Pons (tissue), 1 donor: ENCODE measurements around the gene ISYNA1.

ENCODE experiments used
- DNase-seq: peaks from one replicate; pipeline ENCODE4 v3.0.0-alpha.2; 2016; ENCODE audit warnings: low spot score

The ISYNA1 gene

GRCh38 chr19:18431351-18432197 lies 6.4 kb downstream of the ISYNA1 start:
- no peak for DNase-seq

DNA sequence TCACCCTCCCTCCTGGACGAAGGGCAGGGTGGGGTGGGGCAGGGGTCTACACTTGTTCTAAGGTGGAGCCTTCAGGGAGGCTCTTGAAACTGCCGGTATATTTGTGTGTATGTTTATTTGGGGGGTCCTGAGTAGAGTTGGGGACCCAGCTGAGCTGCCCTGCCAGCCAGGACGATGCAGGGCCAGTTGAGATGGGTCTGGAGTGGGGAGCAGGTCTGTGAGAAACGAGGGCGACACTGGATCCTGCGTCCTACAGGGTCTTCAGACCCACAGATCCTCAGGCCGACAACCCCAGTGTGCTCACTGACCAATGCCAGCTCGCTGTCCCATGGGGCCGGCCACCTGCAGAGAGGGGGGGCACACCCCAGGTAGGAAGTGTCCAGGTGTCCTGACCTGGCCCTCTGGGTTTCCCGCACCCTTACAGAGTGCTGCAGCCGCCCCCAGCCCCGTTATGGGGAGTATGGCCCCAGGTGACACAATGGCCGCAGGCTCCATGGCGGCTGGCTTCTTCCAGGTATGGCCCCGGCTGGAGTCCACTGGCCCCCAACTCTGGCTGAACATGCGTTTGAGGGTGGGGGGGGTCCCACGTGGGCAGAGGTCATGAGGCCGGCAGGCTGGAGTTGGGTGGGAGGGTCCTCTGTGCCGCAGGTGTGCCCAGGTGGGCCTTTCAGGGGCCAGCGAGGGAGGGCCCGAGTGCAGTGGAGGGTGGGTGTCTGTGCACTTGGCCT lies 7.4 kb downstream of the ISYNA1 start:
- DNase-seq: no peak

- DNase-seq: no peak
Measured at GRCh38 chr19:18429717-18430416, 8.1 kb downstream of the ISYNA1 start.

DNA sequence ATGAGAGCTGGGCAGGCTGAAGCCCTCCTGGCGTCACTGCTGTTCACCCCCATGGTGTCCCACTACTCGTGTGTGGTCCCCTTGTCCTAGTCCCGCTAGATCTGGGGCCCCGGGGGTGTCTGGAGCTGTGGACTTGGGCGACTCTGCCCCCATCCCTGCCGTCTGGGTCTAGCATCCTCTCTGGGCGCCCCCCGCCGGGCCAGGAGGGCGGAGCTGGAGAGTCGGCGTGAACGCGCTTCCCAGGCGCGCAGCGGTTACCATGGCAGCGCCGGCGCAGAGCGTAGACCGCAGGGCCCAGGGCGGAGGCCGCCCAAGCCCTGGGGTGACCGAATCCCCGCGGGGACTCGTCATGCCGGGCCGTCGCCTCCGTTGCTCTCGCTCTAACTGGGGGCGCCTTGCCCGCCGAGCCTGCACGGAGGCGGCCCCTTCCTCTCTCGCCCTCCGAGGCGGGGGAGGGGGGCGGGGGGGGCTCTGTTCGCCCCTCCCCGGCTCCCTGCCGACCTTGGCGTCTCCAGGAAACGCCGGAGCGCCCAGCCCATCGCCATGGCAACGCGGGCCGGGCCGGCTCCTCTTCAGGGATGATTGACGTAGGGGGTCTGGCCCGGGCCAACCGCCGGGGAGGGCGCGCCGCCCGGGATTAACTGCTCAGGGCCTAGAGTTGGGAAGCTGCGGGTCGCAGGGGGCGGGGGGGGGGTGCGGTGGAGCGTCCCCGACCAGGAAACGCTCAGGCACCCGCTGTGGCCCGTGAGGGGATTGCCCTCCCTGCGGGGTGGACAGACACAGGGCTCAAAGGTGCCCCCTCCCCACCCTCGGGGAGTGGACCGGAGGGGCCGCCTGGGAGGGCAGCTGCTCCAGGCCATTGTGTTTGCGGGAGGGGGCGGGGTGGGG lies 8.9 kb downstream of the ISYNA1 start:
- no peak for DNase-seq

DNA sequence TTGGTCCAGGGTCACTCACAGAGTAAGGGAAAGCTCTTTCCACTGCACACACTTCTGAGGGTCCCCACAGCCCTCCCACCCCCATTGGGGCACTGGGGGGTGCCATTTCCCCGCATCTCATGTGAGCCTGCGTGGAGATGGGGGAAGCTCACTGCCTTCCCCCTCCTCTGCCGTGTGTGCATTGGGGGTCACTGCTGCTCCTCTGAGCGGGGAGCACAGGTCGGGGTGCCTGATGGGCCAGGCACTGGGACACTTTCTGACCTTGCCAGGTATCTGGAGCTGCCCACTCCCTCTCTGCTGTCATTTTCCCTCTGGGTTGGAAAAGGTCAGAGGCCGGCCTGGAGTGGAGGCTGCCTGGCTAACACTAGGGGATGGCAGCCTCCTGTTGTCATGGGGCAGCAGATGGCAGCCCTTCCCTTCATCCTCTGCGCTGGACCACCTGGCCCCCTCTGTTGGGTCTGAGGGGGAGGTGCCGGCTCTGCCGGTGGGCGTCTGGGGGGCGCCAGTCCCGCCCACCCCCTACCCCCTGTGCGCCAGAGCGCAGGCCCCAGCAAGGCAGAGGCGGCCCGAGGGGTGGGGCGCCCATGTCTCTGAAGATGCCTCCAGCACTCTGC lies 9.7 kb downstream of the ISYNA1 start:
- DNase-seq: no peak

DNA sequence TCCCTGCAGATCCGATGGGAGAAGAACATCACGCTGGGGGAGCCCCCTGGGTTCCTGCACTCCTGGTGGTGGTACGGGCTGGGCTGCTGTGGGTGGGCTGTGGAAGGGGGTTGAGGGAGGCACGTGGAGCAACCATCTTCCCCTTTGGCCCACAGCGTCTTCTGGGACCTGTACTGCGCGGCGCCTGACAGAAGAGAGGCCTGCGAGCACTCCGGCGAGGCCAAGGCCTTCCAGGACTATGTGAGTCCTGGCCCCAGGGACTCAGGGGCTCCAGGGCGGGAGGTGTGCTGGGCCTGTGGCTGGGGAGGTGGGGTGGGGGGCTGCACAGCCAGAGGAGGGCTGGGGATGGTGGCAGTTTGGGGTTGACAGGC lies 10.2 kb downstream of the ISYNA1 start:
- no peak for DNase-seq

GRCh38 chr19:18427080-18427742 lies 10.7 kb downstream of the ISYNA1 start:
- DNase-seq: no peak

- no peak for DNase-seq
Measured at GRCh38 chr19:18426416-18426767, 11.5 kb downstream of the ISYNA1 start.

- no peak for DNase-seq
Measured at GRCh38 chr19:18425515-18426415, 12.2 kb downstream of the ISYNA1 start.

DNA sequence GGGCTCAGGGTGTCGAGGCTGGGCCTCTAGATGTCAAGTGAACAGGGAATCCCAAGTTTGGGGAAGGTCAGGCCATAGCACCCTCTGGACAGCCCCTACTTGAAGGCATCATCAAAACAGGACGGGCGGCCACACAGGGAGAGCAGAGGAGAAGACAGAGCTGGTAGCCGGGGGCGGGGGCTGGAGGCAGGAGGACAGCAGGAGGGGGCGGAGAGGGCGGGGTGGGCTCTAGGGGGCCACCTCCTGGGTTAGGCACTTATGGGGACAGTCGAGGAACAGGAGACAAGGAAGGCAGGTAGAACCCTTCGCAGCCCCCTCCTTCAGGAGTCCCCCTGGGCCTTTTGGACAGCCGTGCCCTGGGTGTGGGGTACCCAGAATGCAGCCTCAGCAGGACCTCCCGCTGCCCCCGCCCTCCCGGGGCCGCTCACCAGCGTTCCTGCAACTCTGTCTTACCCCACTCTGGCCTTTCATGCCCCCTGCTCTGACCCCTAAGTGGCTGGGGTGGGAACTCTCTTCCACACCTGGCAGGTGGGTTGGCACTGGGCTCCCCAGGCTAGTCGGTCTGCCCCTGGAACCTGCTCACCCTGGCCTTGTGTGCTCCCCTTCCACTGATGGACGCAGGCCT lies 12.9 kb downstream of the ISYNA1 start:
- no peak for DNase-seq

DNA sequence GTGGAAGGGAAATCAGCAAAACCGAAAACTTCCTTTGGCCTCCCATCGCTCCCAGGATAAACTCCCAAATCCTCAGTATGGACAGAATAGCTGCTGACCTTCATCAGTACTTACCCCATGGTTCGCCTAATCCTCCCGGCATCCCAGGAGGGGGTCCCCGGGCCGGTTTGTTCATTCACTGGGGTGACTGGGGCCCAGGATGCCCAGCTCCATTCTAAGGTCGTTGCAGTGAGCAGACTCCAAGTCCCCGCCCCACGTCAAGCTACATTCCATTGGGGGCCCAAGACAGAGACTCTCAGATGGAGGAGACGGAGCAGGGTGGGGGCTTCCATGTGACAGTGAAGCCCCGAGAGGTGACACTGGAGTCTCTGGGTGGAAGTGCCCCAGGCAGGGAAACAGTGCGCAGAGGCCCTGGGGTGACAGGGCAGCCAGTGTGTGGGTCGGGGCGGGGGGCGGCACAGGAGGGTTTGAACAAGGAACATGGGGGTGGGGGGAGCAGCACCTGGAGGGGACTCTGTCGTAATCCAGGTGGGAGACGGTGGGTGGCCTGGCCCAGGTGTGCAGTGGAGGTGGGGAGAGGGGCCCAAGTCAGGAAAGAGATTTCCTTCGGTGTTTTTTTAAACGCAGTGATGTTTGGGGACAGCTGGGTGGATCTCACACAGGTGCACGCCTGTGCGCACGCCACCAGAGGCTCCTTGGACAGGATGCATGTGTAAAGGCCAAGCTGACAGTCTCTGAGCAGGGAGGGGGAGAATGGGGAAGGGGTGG lies 13.6 kb downstream of the ISYNA1 start:
- no peak for DNase-seq

GRCh38 chr19:18423258-18424020 lies 14.5 kb downstream of the ISYNA1 start:
- no peak for DNase-seq

DNA sequence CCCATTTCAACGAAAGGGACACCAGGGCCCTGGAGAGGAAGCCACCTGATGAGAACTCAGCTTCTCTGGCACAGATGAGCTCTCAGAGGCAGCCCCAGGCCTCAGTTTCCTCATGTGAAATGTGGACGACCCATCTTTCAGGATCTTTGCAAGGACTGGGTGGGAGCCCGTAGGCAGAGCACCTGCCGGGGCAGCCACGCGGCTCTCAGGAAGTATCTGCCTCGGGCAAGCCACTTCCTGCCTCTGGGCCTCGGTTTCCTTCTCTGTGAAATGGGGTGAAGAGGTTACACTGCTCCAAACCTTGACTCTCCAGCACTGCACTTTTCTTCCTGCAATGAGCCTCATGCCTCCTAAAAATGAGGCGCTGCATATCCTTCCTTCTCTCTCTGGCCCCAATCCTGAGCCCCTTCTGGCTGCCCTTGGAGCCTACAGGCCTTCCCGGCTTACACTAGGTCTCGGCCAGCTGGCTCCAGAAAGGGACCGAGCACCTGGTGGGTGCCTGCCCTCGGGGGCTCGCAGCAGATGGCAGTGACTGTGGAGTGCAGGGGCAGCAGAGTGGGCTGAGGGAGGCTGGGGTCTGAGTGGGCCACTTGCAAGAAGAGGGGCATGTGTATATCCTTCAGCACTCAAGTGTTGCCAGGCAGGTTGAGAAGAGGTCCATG lies 15.3 kb downstream of the ISYNA1 start:
- no peak for DNase-seq

GRCh38 chr19:18421371-18421959 lies 16.5 kb downstream of the ISYNA1 start:
- DNase-seq: no peak

- DNase-seq: no peak
Measured at GRCh38 chr19:18420930-18421329, 17.0 kb downstream of the ISYNA1 start.

- DNase-seq: no peak
Measured at GRCh38 chr19:18419699-18420460, 18.1 kb downstream of the ISYNA1 start.
